H9 (cell line): Measurements from ENCODE around the gene MGLL. TPM values are rescaled to one million over a fixed set of nuclear protein-coding genes. Genes with fewer than 3 reads are reported as not detected.

Source experiments
- DNase-seq: peaks from one replicate; pipeline ENCODE4 v3.0.0-alpha.2; 2017
- H2AFZ ChIP-seq: one replicate; pipeline ENCODE4 v1.6.1; 2013; ENCODE audit warnings: mild to moderate bottlenecking, low read length, control low read depth, moderate library complexity
- H2AK5ac ChIP-seq: 2 replicates; pipeline ENCODE4 v1.6.1; 2013; ENCODE audit warnings: low read length, control low read depth, mixed read lengths; ENCODE audit not compliant: insufficient read length
- H2BK120ac ChIP-seq: one replicate; pipeline ENCODE4 v1.6.1; 2013; ENCODE audit warnings: low read depth, mild to moderate bottlenecking, low read length, control low read depth, inconsistent platforms; ENCODE audit not compliant: poor library complexity, severe bottlenecking
- H2BK12ac ChIP-seq: 2 replicates; pipeline ENCODE4 v1.6.1; 2013; ENCODE audit warnings: low read length, control low read depth, mixed read lengths, low read depth; ENCODE audit not compliant: insufficient read length
- H2BK15ac ChIP-seq: 2 replicates; pipeline ENCODE4 v1.6.1; 2013; ENCODE audit warnings: low read depth, low read length, control low read depth
- H2BK20ac ChIP-seq: one replicate; pipeline ENCODE4 v1.6.1; 2013; ENCODE audit warnings: low read depth, mild to moderate bottlenecking, low read length, control low read depth, inconsistent platforms; ENCODE audit not compliant: poor library complexity, severe bottlenecking
- H2BK5ac ChIP-seq: 2 replicates; pipeline ENCODE4 v1.6.1; 2013; ENCODE audit warnings: low read length, control low read depth, mixed read lengths; ENCODE audit not compliant: insufficient read length
- H3K14ac ChIP-seq: 2 replicates; pipeline ENCODE4 v1.6.1; 2013; ENCODE audit warnings: low read length, control low read depth; ENCODE audit not compliant: insufficient read depth
- H3K18ac ChIP-seq: 2 replicates; pipeline ENCODE4 v1.6.1; 2013; ENCODE audit warnings: low read depth, mild to moderate bottlenecking, mixed read lengths, low read length, control low read depth; ENCODE audit not compliant: insufficient read length
- H3K23ac ChIP-seq: 2 replicates; pipeline ENCODE4 v1.6.1; 2013; ENCODE audit warnings: low read length, control low read depth, mixed read lengths, low read depth; ENCODE audit not compliant: insufficient read length
- H3K23me2 ChIP-seq: 2 replicates; pipeline ENCODE4 v1.6.1; 2013; ENCODE audit warnings: low read depth, mild to moderate bottlenecking, mixed read lengths, low read length, control low read depth; ENCODE audit not compliant: insufficient read length, poor library complexity, severe bottlenecking
- H3K27ac ChIP-seq: 2 replicates; pipeline ENCODE4 v1.5.1; 2013; ENCODE audit warnings: low read length, control low read depth, mixed read lengths, low read depth; ENCODE audit not compliant: insufficient read length
- H3K27me3 ChIP-seq: 2 replicates; pipeline ENCODE4 v1.6.1; 2013; ENCODE audit warnings: low read length, control low read depth, inconsistent platforms; ENCODE audit not compliant: insufficient read depth
- H3K4ac ChIP-seq: 2 replicates; pipeline ENCODE4 v1.6.1; 2013; ENCODE audit warnings: low read depth, mild to moderate bottlenecking, control low read depth, inconsistent platforms, low read length, moderate library complexity
- H3K4me1 ChIP-seq: 2 replicates; pipeline ENCODE4 v1.6.1; 2013; ENCODE audit warnings: low read length, control low read depth, inconsistent platforms; ENCODE audit not compliant: insufficient read depth
- H3K4me2 ChIP-seq: 2 replicates; pipeline ENCODE4 v1.6.1; 2013; ENCODE audit warnings: low read length, control low read depth, mixed read lengths; ENCODE audit not compliant: insufficient read length, insufficient read depth
- H3K56ac ChIP-seq: 2 replicates; pipeline ENCODE4 v1.6.1; 2013; ENCODE audit warnings: low read depth, mild to moderate bottlenecking, mixed read lengths, low read length, control low read depth; ENCODE audit not compliant: insufficient read length
- H3K79me1 ChIP-seq: 2 replicates; pipeline ENCODE4 v1.6.1; 2013; ENCODE audit warnings: low read depth, mild to moderate bottlenecking, moderate library complexity, low read length, control low read depth, inconsistent platforms; ENCODE audit not compliant: insufficient read depth, poor library complexity, severe bottlenecking
- H3K79me2 ChIP-seq: 2 replicates; pipeline ENCODE4 v1.6.1; 2013; ENCODE audit warnings: low read length, control low read depth, inconsistent platforms; ENCODE audit not compliant: insufficient read depth
- H3K9ac ChIP-seq: 2 replicates; pipeline ENCODE4 v1.6.1; 2013; ENCODE audit warnings: low read length, control low read depth, mixed read lengths; ENCODE audit not compliant: insufficient read length; ENCODE audit errors: extremely low read depth
- H3K9me3 ChIP-seq: one replicate; pipeline ENCODE4 v1.6.1; 2013; ENCODE audit warnings: low read depth, low read length, inconsistent platforms; ENCODE audit not compliant: control insufficient read depth
- H3T11ph ChIP-seq: one replicate; pipeline ENCODE4 v1.6.1; 2013; ENCODE audit warnings: mild to moderate bottlenecking, low read length, control low read depth, inconsistent platforms
- H4K20me1 ChIP-seq: one replicate; pipeline ENCODE4 v1.6.1; 2013; ENCODE audit not compliant: control insufficient read depth, insufficient read length, insufficient read depth
- H4K5ac ChIP-seq: 2 replicates; pipeline ENCODE4 v1.6.1; 2013; ENCODE audit warnings: low read depth, mild to moderate bottlenecking, mixed read lengths, low read length, control low read depth; ENCODE audit not compliant: insufficient read length
- H4K8ac ChIP-seq: replicated peaks from 2 replicates; pipeline ENCODE4 v1.6.1; 2013; ENCODE audit warnings: low read length, control low read depth, mixed read lengths, low read depth; ENCODE audit not compliant: insufficient read length
- H4K91ac ChIP-seq: 2 replicates; pipeline ENCODE4 v1.6.1; 2013; ENCODE audit warnings: low read depth, mild to moderate bottlenecking, moderate library complexity, mixed read lengths, low read length, control low read depth; ENCODE audit not compliant: insufficient read length
- H3K27ac Mint-ChIP-seq, 3 experiments: 2 replicates in 2 of 3; 3 replicates in 1 of 3; pipeline ENCODE4 v1.8.0; 2020 to 2021; ENCODE audit warnings: mixed read lengths in 3 of 3, mild to moderate bottlenecking in 1 of 3, moderate library complexity in 1 of 3
- H3K27me3 Mint-ChIP-seq: 2 replicates; pipeline ENCODE4 v1.8.0; 2021; ENCODE audit warnings: low read depth, mild to moderate bottlenecking, moderate library complexity, mixed read lengths
- H3K36me3 Mint-ChIP-seq, 3 experiments: 2 replicates in 2 of 3; 3 replicates in 1 of 3; pipeline ENCODE4 v1.8.0; 2020 to 2021; ENCODE audit warnings: low read depth in 3 of 3, mixed read lengths in 3 of 3; ENCODE audit not compliant: insufficient read depth in 1 of 3
- H3K4me1 Mint-ChIP-seq, 2 experiments: 2 replicates each; pipeline ENCODE4 v1.8.0; 2020; ENCODE audit warnings: mixed read lengths in 2 of 2
- H3K4me3 Mint-ChIP-seq, 2 experiments: 2 replicates in 1 of 2; 3 replicates in 1 of 2; pipeline ENCODE4 v1.8.0; 2020 to 2021; ENCODE audit warnings: mild to moderate bottlenecking in 2 of 2, mixed read lengths in 2 of 2, moderate library complexity in 1 of 2
- H3K9me3 Mint-ChIP-seq, 2 experiments: 2 replicates in 1 of 2; 3 replicates in 1 of 2; pipeline ENCODE4 v1.8.0; 2020; ENCODE audit warnings: mild to moderate bottlenecking in 2 of 2, mixed read lengths in 2 of 2, moderate library complexity in 1 of 2
- CTCF ChIP-seq: fragments of 200-600 bp; sonication (generic); conservative IDR thresholded peaks from 3 replicates; pipeline ENCODE4 v1.8.0; 2021; ENCODE audit warnings: antibody characterized with exemption, mild to moderate bottlenecking
- WGBS: extraction: QIAGEN DNeasy Blood & Tissue Kit; methylation state at CpG from one replicate; pipeline ENCODE4 v1.1.7; 2013; ENCODE audit warnings: missing lambda C conversion rate, low lambda C conversion rate, mixed read lengths; ENCODE audit not compliant: insufficient read length; ENCODE audit errors: extremely low coverage; 5-methylcytosine and 5-hydroxymethylcytosine counted together
- total RNA-seq: library from RNA; stranded (reverse); gene quantifications from 2 replicates; pipeline ENCODE4 v1.2.1, GENCODE V29; 2021

MGLL gene
- total RNA-seq, 1 experiment from 2014 or later, result 0.11 TPM

GRCh38 chr3:127679534-127680145 is 142.7 kb downstream of the MGLL start:
- H3K14ac ChIP-seq, result no peak overlapping the region
- no peak overlapping the region for H3K27ac ChIP-seq
- H4K8ac ChIP-seq, result no peak overlapping the region
- Mint-ChIP-seq H3K27ac (peak overlapping the region in 1 of 3 experiments; percentile 81; a peak in 2 of 7 replicates), H3K4me1 (peaks cover 6 to 8% of the 10 kb centered on the region in 2 experiments), H3K27me3 (no peaks in the 10 kb centered on the region; the same call in 1 of the 2 replicates), H3K36me3 (no peaks in the 10 kb centered on the region; a peak in 1 of 7 replicates), H3K9me3 (no peaks in the 10 kb centered on the region), H3K4me3 (no peak overlapping the region)
- no peak overlapping the region for H4K5ac ChIP-seq
- no peaks in the 10 kb centered on the region for H4K20me1 ChIP-seq
- no peaks in the 10 kb centered on the region; the same call in 1 of the 2 replicates for H3K4me1 ChIP-seq
- no peak overlapping the region for H2BK120ac ChIP-seq
- no peak overlapping the region for H4K91ac ChIP-seq
- no peak overlapping the region for H3K18ac ChIP-seq
- H2AFZ ChIP-seq, result no peak overlapping the region
- no peak overlapping the region for H3K56ac ChIP-seq
- H3K23me2 ChIP-seq, result no peaks in the 10 kb centered on the region
- H3K23ac ChIP-seq, result no peak overlapping the region
- H2BK5ac ChIP-seq, result no peak overlapping the region
- H2BK12ac ChIP-seq, result no peak overlapping the region
- TF ChIP-seq CTCF, result peak; percentile 70
- H3K4me2 ChIP-seq, result no peak overlapping the region
- no peak overlapping the region for H3K4ac ChIP-seq
- H3T11ph ChIP-seq, result no peak overlapping the region
- H3K79me1 ChIP-seq, result no peaks in the 10 kb centered on the region
- no peak overlapping the region for H3K9ac ChIP-seq
- H3K27me3 ChIP-seq, result no peaks in the 10 kb centered on the region
- H2BK20ac ChIP-seq, result no peak overlapping the region
- WGBS, result no CpG with 5 or more reads among the region's 21 CpGs
- no peaks in the 10 kb centered on the region for H3K79me2 ChIP-seq
- peak; percentile 63 for DNase-seq
- no peaks in the 10 kb centered on the region for H3K9me3 ChIP-seq
- H2BK15ac ChIP-seq, result no peak overlapping the region
- no peak overlapping the region for H2AK5ac ChIP-seq
